Germinal center (tissue), 1 donor: ENCODE measurements around the gene RPA1.
"Not testable (repeated sequence)": the region's sequence is repeated elsewhere in the genome, so short reads cannot be mapped to it uniquely, and the experiment has no call there.

Experiments used
- DNase-seq: peaks from one replicate; pipeline ENCODE4 v3.0.0; 2012; ENCODE audit warnings: mixed read lengths, low spot score

RPA1 gene

DNA sequence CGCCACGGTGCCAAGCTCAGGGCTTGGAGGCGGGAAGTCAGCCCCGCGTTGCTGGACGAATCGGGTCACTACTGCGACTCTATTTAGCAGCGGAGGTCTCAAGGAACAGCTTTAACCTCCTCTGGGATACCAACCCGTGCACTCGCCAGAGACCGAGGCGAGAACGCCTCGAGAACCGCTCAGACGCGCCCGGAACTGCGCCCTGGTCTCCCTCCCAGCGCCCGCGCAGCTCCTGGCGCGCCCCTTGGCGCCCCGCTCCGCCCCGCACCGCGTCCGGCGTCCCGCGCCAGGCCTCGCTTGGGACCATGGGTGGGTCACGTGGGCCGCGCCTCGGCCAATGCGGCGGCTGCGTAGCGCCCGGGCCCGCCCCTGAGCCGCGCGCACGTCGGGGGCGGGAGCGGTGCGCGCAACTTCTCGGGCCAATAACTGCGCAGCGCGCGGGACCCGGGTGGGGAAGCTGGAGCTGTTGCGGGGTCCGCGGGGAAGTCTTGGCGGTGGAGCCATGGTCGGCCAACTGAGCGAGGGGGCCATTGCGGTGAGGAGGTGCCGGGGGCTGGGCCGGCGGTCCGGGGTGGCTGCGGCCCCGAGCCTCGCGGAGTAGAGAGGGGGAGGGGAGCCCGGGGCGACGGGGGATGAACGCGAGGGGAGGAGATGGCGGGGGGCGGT lies at the start of gene RPA1, which contains the start of gene SMYD4:
TSS of gene RPA1 (plus strand) at position 414 of the 666 bp plus-strand sequence. CDS start at position 503, 89 bp downstream.
TSS of gene SMYD4 (minus strand) at position 311 of the 666 bp plus-strand sequence. CDS start 1,908 bp downstream, outside the sequence.
- DNase-seq = peak; percentile 97

DNA sequence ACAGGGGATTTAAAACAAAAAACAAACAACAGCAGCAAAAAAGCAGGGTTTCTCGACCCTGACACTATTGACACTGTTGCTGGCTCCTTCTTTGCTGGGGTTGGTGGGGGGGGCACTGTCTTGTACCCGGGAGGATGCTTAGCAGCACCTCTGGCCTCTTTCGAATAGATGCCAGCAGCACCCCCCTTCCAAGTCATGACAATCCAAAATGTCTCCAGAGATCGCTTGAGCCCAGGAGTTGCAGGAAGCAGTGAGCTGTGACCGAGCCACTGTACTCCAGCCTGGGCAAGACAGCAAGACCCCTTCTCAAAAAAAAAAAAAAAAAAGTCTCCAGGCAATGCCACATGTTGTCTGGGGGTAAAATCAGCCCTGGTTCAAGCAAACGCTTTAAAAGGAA lies 47.6 kb upstream of the RPA1 start:
- no peak for DNase-seq

DNA sequence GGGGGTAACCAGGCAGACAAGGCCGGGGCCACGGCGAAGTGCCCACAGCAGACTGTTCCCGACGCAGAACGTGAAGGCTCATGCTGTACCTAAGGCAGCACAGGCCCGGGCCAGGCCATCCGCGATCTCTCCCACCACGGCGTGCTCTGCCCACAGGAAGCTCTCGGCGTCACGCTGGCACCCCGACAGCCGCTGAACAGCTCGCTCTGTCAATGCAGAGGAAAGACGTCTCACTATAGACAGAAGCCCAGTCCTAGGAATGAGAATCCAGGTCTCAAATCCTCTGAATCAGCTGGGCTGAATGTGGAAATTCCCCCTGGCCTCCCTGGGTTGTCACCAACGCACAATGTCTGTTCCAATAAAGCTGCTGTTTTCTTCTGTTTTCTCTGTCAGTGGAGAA lies 46.5 kb upstream of the RPA1 start:
- no peak for DNase-seq

DNA sequence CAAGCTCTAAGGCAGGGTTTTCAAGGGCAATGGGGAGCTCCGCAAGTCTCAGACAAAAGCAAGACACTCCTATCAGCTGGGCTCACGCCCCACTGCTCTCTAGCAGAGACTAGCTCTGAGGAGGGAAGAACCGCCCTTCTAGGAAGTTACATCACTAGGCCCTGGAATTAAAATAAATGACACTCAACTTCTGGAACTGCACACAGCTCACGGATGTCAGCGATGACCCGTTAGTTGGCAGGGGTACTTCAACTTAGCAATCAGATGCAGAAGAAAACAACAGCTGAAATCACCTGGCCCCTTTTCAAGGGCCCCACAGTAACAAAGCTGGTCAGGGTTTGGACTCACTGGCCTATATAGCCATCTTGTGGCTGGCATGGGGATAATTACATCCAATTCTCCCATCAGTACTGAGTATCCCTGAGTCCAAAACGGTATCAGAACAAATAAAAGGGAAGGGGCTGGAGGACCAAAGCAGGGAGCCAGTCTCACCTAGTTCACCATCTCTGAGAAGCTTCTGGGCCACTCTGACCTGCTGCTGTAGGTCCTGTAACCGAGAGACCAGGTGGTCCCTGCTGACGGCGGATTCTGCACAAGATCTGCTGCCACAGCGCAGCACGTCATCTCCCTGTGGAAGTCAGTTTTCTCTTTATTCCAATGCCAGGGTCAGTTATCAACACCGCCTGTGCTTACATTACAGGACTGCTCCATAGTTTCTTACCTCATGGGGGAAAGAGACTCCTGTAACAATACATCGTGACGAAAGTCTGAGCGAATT lies 45.8 kb upstream of the RPA1 start:
- peak; percentile 37 for DNase-seq

DNA sequence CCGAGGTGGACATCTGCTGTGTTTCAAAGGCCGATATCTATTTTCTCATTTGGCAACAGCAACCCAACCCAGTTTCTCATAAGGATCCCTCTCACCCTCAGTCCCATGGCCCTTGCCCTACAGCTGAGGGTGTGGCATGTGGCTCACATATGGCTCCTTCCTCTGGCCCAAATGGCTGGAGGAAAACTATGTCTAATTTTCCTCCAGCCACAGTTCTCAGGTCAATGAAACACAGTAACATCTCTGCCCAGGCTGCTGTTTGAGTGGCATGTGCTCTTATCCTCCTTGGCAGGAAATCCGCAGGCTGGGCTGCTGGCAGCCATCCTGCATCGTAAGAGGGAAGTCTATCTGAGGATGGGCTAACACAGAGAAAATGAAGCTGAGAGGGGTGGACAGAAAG lies 43.9 kb upstream of the RPA1 start:
- DNase-seq = no peak

DNA sequence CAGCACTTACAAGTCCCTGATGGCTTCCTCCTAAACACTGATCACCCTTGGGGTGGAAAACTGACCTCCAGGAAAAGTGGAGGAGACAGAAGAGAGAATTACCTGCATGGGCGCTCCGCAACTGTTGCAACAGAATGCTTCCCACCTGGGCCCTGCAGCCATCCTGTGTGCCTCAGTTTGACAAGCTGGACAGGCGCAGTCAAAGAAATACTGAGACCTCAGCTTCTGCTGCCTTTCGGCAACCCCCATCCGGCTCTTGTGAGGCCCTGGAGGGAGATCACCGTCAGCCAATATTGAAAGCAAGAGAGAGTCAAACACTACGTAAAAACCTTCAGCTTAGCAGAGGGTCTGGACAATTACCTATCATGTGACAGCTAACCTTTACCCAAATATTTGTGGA lies 43.1 kb upstream of the RPA1 start:
- no peak for DNase-seq

DNA sequence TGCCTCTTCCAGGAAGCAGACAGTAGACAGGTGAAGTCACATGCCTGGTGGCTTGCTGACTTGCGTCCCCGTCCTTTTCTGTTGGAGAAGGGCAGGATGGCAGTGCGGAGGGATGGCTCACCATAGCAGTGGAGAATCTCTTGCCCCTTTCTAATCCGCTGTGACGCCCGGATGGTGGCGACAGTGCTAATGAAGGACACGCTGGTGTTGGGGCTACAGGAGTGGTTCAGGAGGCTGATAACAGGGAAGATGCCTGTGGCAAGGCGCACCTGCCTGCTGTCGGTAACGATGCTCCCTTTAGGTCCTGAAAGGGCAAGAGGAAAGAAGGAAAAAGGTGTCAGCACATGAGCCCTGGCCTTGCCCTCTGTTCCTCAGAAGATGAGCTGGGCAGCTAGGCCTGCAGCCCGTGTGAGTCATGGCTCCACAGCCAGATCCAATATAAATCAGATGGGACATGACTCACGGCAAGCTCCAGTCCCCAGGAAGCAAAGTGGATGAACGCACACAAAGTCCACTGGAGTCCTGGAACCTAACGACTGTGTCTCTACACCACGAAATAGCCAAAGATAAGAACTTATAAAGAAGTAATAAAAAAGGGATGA lies 42.4 kb upstream of the RPA1 start:
- DNase-seq = no peak

DNA sequence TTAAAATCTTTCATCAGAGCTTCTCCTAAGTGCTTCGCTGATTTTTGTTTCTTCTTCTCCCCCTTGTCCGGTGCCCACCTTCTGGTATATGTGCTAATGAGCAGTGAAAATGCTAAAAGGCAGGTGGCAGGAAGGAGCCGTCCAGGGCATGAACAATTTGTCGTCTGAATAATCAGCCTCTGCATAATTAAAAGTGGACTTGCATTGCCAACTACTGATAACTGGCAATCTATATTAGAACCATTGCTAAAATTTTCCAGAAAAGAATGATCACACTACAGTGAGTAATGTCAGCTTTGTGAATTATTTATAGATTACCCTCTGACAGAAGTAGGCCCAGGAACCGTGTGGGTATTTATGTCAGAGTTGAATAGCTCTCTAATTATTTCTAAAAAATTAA lies 39.9 kb upstream of the RPA1 start:
- DNase-seq = no peak

DNA sequence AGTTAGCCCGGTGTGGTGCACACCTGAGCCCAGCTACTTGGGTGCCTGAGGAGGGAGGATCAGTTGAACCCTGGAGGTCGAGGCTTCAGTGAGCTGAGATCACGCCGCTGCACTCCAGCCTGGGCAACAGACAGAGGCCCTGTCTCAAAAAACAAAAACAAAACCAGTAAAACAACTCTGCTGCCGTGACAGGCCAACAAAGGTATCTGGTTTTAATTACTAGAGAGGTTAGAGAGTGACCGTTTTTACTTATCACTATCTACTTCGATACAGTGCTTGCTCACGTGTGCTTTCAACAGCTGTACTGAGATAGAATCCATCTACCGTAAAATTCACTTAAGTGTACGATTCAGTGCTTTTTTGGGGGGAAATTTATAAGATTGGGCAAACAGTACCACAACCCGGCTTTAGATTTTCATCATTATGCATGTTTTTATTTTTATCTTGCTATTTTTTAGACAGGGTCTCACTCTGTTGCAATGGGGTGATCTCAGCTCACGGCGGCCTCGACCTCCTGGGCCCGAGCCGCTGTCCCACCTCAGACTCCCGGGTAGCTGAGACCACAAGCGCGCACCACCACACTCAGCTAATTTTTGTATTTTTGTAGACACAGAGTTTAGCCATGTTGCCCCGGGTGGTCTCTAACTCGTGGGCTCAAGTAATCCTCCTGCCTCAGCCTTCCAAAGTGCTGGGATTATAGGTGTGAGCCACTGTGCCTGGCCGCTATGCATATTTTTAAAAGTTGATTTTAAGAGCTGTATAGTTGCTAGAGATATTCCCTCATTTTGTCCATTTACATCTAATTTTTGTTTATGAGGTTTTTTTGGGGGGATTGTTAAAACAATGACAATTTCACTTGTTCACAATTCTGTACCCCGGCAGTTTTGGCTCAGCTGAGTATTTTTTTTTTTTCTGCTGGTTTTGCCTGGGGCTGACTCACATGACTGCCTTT lies 37.0 kb upstream of the RPA1 start:
- DNase-seq = no peak

DNA sequence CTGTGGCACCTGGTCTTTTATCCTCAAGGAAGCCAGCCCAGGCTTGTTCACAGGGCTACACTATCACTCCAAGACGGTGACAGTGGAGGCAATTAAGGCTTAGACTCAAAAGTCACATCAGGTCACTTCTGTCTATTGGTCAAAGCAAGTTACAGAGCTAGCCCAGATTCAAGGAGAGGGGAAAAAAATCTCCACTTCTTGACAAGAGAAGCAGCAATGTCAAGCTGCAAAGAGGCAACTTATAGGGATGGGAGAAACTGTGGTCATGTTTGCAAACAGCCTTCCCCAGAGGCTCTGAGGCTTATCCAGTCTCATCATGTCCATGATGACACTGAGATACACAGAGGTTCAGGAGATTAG lies 36.4 kb upstream of the RPA1 start:
- DNase-seq = no peak

DNA sequence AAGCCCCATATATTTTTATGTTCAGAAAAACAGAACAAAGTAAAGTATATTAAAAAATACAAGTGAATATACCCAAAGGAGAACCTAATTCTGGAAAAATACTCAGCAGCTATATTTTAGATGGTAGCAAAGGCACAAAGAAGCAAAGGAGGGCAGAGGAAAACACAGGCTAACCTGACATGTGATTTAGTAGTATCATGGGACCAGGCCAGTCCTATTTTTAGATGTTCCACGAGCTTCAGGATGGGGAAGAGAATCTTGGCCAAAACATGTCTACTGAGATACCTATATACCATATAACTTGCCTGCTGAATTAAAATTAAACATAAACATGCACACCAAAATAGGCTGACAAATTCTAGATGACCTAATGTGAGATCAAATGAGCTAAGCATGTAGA lies 33.0 kb upstream of the RPA1 start:
- no peak for DNase-seq

DNA sequence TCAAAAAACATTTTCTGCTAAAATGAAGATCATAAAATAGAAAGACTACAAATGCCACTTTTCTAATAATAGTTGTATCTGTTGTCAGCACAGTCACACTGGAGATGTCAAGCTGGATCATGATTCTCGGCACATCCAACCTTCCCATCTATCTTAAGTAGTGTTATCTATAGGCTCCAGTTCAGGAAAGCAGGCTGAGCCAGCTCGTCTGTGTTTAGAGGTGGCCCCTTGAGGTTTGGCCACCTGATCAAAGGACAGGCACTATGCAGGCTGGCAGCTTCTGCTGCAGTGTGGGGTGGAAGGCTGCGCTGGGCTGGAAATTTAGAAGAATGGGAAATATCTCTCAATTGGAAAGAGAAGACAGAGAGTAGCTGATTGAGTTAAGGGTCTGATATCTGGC lies 32.5 kb upstream of the RPA1 start:
- DNase-seq = no peak

DNA sequence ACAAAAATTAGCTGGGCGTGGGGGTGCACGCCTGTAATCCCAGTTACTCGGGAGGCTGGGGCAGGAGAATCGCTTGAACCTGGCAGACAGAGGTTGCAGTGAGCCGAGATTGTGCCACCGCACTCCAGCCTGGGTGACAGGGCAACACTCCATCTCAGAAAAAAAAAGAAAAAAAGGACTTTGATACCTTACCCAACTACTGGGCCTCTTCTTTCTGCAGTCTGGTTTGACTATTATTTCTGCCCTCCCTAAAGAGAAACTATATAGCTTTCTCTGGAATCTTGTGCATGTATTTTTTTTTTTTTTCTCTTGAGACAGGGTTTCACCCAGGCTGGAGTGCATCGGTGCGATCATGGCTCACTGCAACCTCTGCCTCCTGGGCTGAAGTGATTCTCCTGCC lies 32.0 kb upstream of the RPA1 start:
- DNase-seq = not testable (repeated sequence)

DNA sequence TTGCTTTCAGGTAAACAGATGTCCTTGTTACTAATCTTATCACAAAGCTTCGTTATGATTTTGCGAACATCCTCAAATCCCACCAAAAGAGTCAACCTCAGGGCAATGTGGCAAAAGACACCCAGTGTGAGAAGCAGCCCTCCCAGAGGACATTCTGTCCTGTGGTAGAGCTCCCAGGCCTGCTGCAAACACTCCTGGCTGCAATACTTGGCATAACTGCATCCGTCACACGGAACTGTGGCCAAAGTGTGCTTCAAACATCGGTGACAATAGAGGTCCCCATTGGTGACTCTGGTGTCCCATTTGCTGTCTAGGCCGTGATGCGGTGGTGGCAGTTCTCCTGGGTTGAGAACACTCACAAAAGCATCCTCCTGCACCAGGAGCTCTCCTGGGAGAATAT lies 29.6 kb upstream of the RPA1 start:
- no peak for DNase-seq

DNA sequence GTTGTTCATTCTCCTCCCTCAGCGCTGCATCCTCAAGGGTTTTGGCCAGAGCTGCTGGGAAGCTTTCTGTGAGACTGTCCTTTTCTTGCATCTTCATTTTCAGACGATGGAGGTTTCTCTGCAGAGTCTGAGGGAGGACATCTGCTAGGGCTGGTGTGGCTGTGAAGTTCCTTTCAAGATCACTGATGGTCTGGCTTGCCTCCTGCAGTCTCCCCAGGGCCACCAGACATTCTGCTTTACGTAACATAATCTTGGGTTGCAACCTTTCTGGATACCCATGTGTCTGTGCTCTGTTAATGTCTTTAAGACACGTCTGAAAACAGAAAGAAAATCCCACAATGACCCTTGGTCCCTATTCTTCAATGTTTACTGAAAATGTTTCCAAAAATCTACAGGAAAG lies 29.1 kb upstream of the RPA1 start:
- DNase-seq = no peak

DNA sequence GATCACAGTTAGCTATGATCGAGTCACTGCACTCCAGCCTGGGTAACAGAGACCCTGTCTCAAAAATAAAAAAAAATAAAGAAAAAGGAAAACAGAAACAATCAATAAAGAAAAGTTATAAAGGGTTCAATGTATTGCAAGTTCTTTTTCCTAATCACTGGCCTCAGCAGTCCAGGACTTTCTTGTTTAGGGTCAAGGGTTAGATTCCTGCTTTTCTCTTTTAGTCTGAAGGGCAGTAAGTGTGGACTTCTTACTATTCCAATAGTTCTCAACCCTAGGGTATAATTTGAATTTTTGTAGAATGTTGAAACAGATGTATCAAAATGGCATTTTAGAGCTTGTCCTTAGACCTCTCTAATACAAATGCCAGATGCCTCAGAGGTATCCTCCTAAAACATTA lies 27.4 kb upstream of the RPA1 start:
- DNase-seq = no peak

DNA sequence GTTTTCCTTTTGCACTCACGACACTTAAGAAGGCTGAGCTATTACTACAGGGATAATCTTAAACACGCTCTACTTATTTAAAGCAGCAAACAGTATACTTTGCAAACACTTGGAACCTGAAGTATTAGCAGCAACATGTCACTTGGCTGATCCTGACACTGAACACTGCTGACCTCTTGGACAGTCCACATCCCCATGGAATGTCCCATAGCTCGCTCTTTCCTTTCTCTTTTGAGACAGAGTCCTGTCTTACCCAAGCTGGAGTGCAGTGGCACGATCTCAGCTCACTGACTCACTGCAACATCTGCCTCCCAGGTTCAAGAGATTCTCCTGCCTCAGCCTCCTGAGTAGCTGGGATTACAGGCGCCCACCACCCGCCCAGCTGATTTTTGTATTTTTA lies 26.5 kb upstream of the RPA1 start:
- DNase-seq = no peak

DNA sequence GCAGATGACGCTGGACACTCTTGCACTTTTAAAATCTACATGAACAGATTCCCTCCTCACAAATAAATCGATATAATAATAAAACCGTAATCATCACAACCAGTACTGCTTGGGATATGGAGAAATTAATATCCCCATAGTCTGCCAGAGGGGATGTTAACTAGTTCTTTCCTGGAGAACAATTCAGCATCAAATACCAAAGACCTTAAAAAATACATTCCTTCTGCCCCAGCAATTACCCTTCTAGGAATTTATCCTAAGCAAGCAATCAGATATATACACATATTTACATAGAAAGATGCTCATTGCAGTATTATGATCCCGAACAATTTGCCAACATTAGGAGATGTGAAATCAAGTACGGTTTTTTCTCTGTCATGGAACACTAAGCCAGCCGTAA lies 21.9 kb upstream of the RPA1 start:
- no peak for DNase-seq

DNA sequence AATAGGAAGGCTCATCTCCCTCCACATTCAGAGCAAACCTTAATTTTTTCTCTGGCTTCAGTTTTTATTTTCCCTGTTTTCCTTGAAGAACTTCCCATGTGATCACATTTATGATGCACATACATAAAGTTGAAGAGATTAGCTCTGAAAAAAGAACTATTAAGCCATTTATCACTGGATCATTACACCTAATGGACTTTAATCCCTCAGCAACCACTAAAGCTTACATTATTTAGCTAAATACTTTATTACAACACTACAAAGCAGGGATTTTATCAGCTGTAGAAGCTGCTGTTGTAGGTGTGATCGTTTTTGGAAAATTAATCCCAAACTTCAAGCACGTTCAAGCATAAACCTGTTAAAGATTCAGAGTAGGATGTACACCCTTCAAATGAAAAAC lies 21.2 kb upstream of the RPA1 start:
- DNase-seq = no peak

DNA sequence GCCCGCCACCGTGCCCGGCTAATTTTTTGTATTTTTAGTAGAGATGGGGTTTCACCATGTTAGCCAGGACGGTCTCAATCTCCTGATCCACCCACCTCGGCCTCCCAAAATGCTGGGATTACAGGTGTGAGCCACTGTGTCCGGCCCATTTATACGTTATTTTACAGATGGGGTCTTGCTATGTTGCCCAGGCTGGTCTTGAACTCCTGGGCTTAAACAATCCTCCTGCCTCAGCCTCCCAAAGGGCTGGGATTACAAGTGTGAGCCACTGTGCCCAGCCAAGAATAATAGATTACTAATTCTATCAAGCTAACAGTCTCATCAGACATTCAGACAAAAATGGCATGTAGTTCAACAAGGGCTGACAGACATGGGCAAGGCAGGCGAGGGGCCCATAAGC lies 20.0 kb upstream of the RPA1 start:
- DNase-seq = not testable (repeated sequence)

DNA sequence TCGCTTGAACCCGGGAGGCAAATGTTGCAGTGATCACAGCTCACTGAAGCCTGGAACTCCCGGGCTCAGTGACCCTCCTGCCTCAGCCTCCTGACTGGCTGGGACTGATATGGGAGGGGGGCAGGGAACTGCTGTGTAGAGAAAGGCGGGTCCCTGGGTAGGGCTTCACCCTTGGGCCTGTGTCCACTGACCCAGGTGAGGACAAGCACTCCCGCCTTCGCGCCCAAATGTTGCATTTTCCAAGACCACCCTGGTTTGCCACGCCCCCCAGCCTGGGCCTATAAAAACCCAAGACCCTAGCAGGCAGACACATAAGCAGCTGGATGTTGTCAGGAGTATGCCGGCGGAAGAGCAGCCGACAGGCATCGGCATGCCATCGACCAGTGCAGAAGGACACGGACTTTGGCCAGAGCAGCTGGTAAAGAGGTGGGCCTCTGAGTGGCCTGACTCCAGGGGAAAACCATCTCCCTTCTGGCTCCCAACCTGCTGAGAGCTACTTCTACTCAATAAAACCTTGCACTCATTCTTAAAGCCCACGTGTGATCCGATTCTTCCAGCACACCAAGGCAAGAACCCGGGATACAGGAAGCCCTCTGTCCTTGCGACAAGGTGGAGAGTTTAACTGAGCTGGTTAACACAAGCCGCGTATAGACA lies 19.2 kb upstream of the RPA1 start:
- no peak for DNase-seq

DNA sequence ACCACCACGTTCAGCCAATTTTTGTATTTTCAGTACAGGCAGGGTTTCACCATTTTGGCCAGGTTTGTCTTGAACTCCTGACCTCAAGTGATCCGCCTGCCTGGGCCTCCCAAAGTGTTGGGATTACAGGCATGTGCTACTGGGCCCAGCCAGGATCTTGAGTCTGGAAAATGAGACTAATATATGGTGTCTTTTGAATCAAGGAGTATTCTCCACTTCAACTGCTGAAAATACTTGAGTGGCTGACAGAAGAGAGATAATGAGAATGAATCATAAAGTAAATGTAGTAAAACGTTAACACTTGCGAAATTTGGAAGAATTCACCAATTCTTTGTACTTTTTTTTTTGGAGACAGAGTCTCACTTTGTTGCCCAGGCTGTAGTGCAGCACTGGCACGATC lies 16.7 kb upstream of the RPA1 start:
- no peak for DNase-seq
